ENCODE data around the gene DENND2D. TPM values are rescaled to one million over a fixed set of nuclear protein-coding genes. Genes with fewer than 3 reads are reported as not detected.

DENND2D gene
- total and polyA plus RNA-seq, 2 donors (not counting 3 experiments of a cell fraction or from before 2014, with no cell fraction given), result 0.41 to 1.00 TPM

Small RNAs within 50 kb of the gene (small RNA-seq; reads per million reads assigned to genes)
- not detected for gene AL355816.1 (ENCODE audit: insufficient read depth, insufficient read length, low read depth, low replicate concordance)

Other genes with a start within 250 kb of the DENND2D start
- gene LRIF1, start 236.7 kb downstream of the DENND2D start, total RNA-seq, result 12.9 and 13.0 TPM in 2 replicates
- gene LRIF1, start 236.7 kb downstream of the DENND2D start, polyA plus RNA-seq, result 2.8 and 3.5 TPM in 2 replicates
- 21.7 and 24.5 TPM in 2 replicates for gene DRAM2, start 60.6 kb downstream of the DENND2D start, total RNA-seq
- 45.2 and 55.9 TPM in 2 replicates for gene DRAM2, start 60.6 kb downstream of the DENND2D start, polyA plus RNA-seq
- 27.9 and 29.1 TPM in 2 replicates for gene CEPT1, start 60.4 kb downstream of the DENND2D start, total RNA-seq
- gene CEPT1, start 60.4 kb downstream of the DENND2D start, polyA plus RNA-seq, result 13.6 and 14.3 TPM in 2 replicates
- not detected in 2 replicates for gene CHI3L2, start 27.1 kb upstream of the DENND2D start, total RNA-seq
- not detected in 2 replicates for gene CHI3L2, start 27.1 kb upstream of the DENND2D start, polyA plus RNA-seq
- gene CHIA, start 90.2 kb upstream of the DENND2D start, total RNA-seq, result not detected in 2 replicates
- gene CHIA, start 90.2 kb upstream of the DENND2D start, polyA plus RNA-seq, result not detected in 2 replicates
- gene OVGP1, start 227.1 kb upstream of the DENND2D start, total RNA-seq, result 0.75 and 0.99 TPM in 2 replicates
- gene OVGP1, start 227.1 kb upstream of the DENND2D start, polyA plus RNA-seq, result 1.2 and 1.3 TPM in 2 replicates
- gene WDR77, start 248.6 kb upstream of the DENND2D start, total RNA-seq, result 35.6 and 41.3 TPM in 2 replicates
- gene WDR77, start 248.6 kb upstream of the DENND2D start, polyA plus RNA-seq, result 105 and 116 TPM in 2 replicates
- 235 and 244 TPM in 2 replicates for gene ATP5PB, start 248.8 kb upstream of the DENND2D start, total RNA-seq
- gene ATP5PB, start 248.8 kb upstream of the DENND2D start, polyA plus RNA-seq, result 189 and 231 TPM in 2 replicates

Measured in endothelial cell of umbilical vein (primary cell).